DND-41 (cell line): Measurements from ENCODE around the gene C1orf174.

Source experiments
- EZH2 ChIP-seq: IDR thresholded peaks from 3 replicates; pipeline ENCODE4 v1.6.1; 2012; ENCODE audit warnings: borderline replicate concordance, low read depth, mild to moderate bottlenecking, moderate library complexity, low read length, inconsistent platforms; ENCODE audit not compliant: severe bottlenecking
- TF ChIP-seq, protein P1 (sequence below): IDR thresholded peaks from 2 replicates; pipeline ENCODE4 v1.5.1; 2012; ENCODE audit warnings: borderline replicate concordance, low read length, moderate library complexity, mild to moderate bottlenecking; ENCODE audit not compliant: poor library complexity, severe bottlenecking; ENCODE audit errors: extremely low read depth

DNA sequence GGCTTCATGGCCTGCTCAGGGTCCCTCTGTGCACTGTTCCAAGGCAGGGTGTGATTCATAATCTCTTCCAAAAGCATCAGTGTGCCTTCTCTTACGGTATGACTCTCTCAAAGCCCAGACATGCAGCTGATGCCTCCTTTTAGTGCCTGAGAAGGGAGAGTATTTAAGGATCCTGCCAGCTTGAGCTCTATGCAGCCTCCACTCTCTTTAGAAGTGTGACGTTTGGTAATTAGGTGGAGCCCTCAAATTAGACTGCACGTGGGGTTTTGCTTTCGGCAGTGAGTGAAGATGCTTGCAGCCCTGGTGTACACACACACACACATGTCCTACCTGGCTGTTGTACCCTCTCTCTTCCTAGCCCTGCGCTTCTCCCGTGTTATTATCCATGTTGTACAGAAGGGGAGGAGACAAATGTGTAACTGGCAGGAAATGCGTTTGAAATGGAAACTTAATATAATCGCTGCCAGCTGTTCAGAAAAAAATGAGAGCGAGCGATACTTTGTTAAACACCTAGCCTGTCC lies 2.6 kb upstream of the C1orf174 start:
- TF ChIP-seq, protein P1, sequence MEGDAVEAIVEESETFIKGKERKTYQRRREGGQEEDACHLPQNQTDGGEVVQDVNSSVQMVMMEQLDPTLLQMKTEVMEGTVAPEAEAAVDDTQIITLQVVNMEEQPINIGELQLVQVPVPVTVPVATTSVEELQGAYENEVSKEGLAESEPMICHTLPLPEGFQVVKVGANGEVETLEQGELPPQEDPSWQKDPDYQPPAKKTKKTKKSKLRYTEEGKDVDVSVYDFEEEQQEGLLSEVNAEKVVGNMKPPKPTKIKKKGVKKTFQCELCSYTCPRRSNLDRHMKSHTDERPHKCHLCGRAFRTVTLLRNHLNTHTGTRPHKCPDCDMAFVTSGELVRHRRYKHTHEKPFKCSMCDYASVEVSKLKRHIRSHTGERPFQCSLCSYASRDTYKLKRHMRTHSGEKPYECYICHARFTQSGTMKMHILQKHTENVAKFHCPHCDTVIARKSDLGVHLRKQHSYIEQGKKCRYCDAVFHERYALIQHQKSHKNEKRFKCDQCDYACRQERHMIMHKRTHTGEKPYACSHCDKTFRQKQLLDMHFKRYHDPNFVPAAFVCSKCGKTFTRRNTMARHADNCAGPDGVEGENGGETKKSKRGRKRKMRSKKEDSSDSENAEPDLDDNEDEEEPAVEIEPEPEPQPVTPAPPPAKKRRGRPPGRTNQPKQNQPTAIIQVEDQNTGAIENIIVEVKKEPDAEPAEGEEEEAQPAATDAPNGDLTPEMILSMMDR, result no peak
- no peak for TF ChIP-seq EZH2
